ENCODE data around the gene KDSR. TPM values are rescaled to one million over a fixed set of nuclear protein-coding genes. Genes with fewer than 3 reads are reported as not detected.

Gene KDSR
- total and polyA plus RNA-seq, 9 of the 15 experiments (the other 6 are each of a cell fraction or from before 2014, with no cell fraction given): 4.0 to 24.7 (median 12.4) TPM

DNA sequence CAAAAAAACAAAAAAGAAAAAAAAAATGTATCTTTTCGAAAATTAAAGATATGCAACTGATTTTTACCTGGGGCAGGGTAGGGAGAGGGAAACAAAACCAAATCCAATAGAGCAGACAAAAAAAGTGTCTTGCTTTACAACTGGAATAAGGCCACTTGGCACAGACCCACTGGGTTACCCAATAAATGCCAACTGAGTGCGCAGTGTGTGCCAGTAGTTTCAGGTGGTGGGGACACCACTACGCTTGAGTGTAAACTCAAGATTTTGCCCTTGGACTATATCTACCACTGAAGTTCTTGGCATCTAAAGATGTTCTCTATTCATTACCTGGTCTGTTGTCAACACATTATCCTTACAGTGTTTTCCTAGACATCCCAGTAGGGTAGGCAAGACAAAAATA lies 39.0 kb upstream of the KDSR start:
- H3K36me3 ChIP-seq (ENCODE audit: control insufficient read depth, insufficient read depth, low read length): peaks cover 54% of the 10 kb centered on the region; the same call in 2 of the 3 replicates
- no peaks in the 10 kb centered on the region for H3K79me2 ChIP-seq (ENCODE audit: control insufficient read depth, insufficient read depth, low read length)
- TF ChIP-seq ZNF589 (CRISPR knock-in tag; IDR thresholded peaks at IDR 0.05; ENCODE audit: low read depth) (no peak), FOXK1 (CRISPR knock-in tag; IDR thresholded peaks at IDR 0.05; ENCODE audit: borderline replicate concordance) (no peak), MCM7 (IDR thresholded peaks at IDR 0.05) (no peak), ZNF507 (tag; conservative IDR thresholded peaks at IDR 0.05) (no peak), RBM34 (IDR thresholded peaks at IDR 0.05; ENCODE audit: borderline replicate concordance, insufficient read depth, low read length) (no peak), CBX1 (IDR thresholded peaks at IDR 0.05; ENCODE audit: low read depth) (no peak), MBD2 (IDR thresholded peaks at IDR 0.05; ENCODE audit: borderline replicate concordance, low read depth) (no peak), NR2C1 (IDR thresholded peaks at IDR 0.05) (no peak), NR2C1 (tag; IDR thresholded peaks at IDR 0.05) (no peak), RNF2 (IDR thresholded peaks at IDR 0.05) (no peak), ZC3H8 (IDR thresholded peaks at IDR 0.05) (no peak)
- TF ChIP-seq, protein P1, sequence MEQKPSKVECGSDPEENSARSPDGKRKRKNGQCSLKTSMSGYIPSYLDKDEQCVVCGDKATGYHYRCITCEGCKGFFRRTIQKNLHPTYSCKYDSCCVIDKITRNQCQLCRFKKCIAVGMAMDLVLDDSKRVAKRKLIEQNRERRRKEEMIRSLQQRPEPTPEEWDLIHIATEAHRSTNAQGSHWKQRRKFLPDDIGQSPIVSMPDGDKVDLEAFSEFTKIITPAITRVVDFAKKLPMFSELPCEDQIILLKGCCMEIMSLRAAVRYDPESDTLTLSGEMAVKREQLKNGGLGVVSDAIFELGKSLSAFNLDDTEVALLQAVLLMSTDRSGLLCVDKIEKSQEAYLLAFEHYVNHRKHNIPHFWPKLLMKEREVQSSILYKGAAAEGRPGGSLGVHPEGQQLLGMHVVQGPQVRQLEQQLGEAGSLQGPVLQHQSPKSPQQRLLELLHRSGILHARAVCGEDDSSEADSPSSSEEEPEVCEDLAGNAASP (IDR thresholded peaks at IDR 0.05): no peak
- TF ChIP-seq, protein P2, sequence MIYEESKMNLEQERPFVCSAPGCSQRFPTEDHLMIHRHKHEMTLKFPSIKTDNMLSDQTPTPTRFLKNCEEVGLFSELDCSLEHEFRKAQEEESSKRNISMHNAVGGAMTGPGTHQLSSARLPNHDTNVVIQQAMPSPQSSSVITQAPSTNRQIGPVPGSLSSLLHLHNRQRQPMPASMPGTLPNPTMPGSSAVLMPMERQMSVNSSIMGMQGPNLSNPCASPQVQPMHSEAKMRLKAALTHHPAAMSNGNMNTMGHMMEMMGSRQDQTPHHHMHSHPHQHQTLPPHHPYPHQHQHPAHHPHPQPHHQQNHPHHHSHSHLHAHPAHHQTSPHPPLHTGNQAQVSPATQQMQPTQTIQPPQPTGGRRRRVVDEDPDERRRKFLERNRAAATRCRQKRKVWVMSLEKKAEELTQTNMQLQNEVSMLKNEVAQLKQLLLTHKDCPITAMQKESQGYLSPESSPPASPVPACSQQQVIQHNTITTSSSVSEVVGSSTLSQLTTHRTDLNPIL (CRISPR knock-in tag; IDR thresholded peaks at IDR 0.05): no peak
- TF ChIP-seq, protein P3, sequence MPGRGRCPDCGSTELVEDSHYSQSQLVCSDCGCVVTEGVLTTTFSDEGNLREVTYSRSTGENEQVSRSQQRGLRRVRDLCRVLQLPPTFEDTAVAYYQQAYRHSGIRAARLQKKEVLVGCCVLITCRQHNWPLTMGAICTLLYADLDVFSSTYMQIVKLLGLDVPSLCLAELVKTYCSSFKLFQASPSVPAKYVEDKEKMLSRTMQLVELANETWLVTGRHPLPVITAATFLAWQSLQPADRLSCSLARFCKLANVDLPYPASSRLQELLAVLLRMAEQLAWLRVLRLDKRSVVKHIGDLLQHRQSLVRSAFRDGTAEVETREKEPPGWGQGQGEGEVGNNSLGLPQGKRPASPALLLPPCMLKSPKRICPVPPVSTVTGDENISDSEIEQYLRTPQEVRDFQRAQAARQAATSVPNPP (IDR thresholded peaks at IDR 0.05; ENCODE audit: borderline replicate concordance, insufficient read depth, insufficient read length): no peak
- TF ChIP-seq, protein P4, sequence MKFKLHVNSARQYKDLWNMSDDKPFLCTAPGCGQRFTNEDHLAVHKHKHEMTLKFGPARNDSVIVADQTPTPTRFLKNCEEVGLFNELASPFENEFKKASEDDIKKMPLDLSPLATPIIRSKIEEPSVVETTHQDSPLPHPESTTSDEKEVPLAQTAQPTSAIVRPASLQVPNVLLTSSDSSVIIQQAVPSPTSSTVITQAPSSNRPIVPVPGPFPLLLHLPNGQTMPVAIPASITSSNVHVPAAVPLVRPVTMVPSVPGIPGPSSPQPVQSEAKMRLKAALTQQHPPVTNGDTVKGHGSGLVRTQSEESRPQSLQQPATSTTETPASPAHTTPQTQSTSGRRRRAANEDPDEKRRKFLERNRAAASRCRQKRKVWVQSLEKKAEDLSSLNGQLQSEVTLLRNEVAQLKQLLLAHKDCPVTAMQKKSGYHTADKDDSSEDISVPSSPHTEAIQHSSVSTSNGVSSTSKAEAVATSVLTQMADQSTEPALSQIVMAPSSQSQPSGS (CRISPR knock-in tag; IDR thresholded peaks at IDR 0.05): no peak
- TF ChIP-seq, protein P5, sequence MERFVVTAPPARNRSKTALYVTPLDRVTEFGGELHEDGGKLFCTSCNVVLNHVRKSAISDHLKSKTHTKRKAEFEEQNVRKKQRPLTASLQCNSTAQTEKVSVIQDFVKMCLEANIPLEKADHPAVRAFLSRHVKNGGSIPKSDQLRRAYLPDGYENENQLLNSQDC (CRISPR knock-in tag; IDR thresholded peaks at IDR 0.05): no peak
- TF ChIP-seq, protein P6, sequence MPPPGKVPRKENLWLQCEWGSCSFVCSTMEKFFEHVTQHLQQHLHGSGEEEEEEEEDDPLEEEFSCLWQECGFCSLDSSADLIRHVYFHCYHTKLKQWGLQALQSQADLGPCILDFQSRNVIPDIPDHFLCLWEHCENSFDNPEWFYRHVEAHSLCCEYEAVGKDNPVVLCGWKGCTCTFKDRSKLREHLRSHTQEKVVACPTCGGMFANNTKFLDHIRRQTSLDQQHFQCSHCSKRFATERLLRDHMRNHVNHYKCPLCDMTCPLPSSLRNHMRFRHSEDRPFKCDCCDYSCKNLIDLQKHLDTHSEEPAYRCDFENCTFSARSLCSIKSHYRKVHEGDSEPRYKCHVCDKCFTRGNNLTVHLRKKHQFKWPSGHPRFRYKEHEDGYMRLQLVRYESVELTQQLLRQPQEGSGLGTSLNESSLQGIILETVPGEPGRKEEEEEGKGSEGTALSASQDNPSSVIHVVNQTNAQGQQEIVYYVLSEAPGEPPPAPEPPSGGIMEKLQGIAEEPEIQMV (tag; conservative IDR thresholded peaks at IDR 0.05; ENCODE audit: low read depth): no peak
- ATAC-seq (no peak), FAIRE-seq (no peak), DNase-seq (ENCODE audit: extremely low read depth in 1 of 4, low spot score in 3 of 4) (no peak)
- ChIA-PET CTCF (ENCODE audit: low intra/inter-chr PET ratio) (no interaction called here), POLR2A (no interaction called here)
- no peak overlapping the region for H3K9ac ChIP-seq (ENCODE audit: insufficient read depth in 1 of 2, low read depth in 2 of 2, low read length in 2 of 2)
- H3K4me2 ChIP-seq (ENCODE audit: insufficient read depth, low read length): no peak overlapping the region
- no peak overlapping the region for H3K27ac ChIP-seq (ENCODE audit: extremely low read depth, low read depth, low read length)
- no peaks in the 10 kb centered on the region; the same call in 1 of the 2 replicates for H4K20me1 ChIP-seq (replicated peaks; ENCODE audit: control insufficient read depth, insufficient read depth, low read length)
- intact Hi-C loops (cut with micrococcal nuclease): no loop called here
- H3K27me3 ChIP-seq (ENCODE audit: control insufficient read depth in 2 of 2, insufficient read depth in 2 of 2, low read length in 2 of 2): no peaks in the 10 kb centered on the region
- H2AFZ ChIP-seq (ENCODE audit: low read depth, low read length): no peak overlapping the region
- H3K4me3 ChIP-seq: no peak overlapping the region
- no peaks in the 10 kb centered on the region for H3K4me1 ChIP-seq (replicated peaks in 1 of 2; ENCODE audit: control insufficient read depth in 2 of 2, insufficient read depth in 2 of 2, low read length in 2 of 2)
- in situ Hi-C loops (cut with MboI): no loop called here
- 100% methylated on average over 3 of the region's 3 CpGs for WGBS (ENCODE audit: insufficient coverage, low coverage, missing lambda C conversion rate)
- H3K9me1 ChIP-seq (ENCODE audit: control insufficient read depth, insufficient read depth, low read length): no peaks in the 10 kb centered on the region
- no peaks in the 10 kb centered on the region for H3K9me3 ChIP-seq (replicated peaks; ENCODE audit: control insufficient read depth, insufficient read depth, low read depth, low read length)
- BruUV-seq (replicated peaks): no TSS peak
